ENCODE measurements around the gene MPI. TPM values are rescaled to one million over a fixed set of nuclear protein-coding genes. Genes with fewer than 3 reads are reported as not detected.

Gene MPI
- total and polyA plus RNA-seq, 2 of the 8 experiments (the other 6 are each of a cell fraction or from before 2014, with no cell fraction given) = 31.0 to 74.8 TPM

DNA sequence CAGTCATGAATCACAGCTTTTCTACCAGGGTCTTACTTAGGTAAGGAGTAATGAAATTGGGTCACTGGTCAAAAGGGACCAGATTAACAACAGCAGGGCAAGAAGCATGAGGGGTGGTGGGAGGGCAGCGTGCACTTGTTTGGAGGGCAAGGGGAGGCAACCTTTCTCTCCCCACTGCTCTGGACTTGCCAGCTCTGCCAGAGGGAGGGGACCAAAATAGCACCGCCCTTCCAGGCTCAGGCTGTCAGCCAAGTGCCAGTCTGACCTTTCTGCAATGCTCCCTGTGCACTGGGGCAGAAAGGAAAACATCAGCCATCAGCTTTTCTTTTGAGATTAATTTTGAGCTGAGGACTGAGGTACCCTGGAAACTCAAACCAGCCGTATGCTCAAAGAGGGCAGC, 42.4 kb upstream of the MPI start:
- Histone ChIP-seq H3K56ac (replicated peaks; ENCODE audit: insufficient read length, low read depth, low read length) (no peak overlapping the region), H2BK5ac (ENCODE audit: low read depth, low read length) (no peak overlapping the region), H3K4me3 (ENCODE audit: extremely low read depth in 1 of 4, insufficient read depth in 2 of 4, low read depth in 3 of 4, low read length in 4 of 4) (no peak overlapping the region), H3K27ac (ENCODE audit: low read depth, low read length) (no peak overlapping the region), H3K79me2 (ENCODE audit: control insufficient read depth in 1 of 2, insufficient read depth in 2 of 2, low read length in 2 of 2) (no peaks in the 10 kb centered on the region), H3K4me2 (ENCODE audit: insufficient read depth in 1 of 2, low read depth in 2 of 2, low read length in 2 of 2) (no peak overlapping the region), H2BK15ac (ENCODE audit: low read length) (no peak overlapping the region), H2BK12ac (ENCODE audit: low read depth, low read length) (no peak overlapping the region), H2BK20ac (ENCODE audit: low read length) (no peak overlapping the region), H3K4me1 (replicated peaks in 1 of 4; ENCODE audit: control insufficient read depth in 3 of 4, insufficient read depth in 4 of 4, low read length in 3 of 4) (peaks cover 0 to 9% (median 3%) of the 10 kb centered on the region in 4 experiments; a peak in 6 of 7 replicates), H3K23ac (ENCODE audit: insufficient read length) (no peak overlapping the region), H2AK5ac (ENCODE audit: low read depth, low read length) (no peak overlapping the region), H3K9ac (replicated peaks in 1 of 4; ENCODE audit: extremely low read depth in 1 of 4, low read depth in 3 of 4, low read length in 3 of 4) (no peak overlapping the region), H3K36me3 (ENCODE audit: control insufficient read depth in 2 of 4, insufficient read depth in 4 of 4, low read length in 3 of 4) (peaks cover 3 to 23% (median 11%) of the 10 kb centered on the region in 4 experiments; a peak in 6 of 8 replicates), H3K79me1 (ENCODE audit: low read depth, low read length) (no peaks in the 10 kb centered on the region), H4K8ac (ENCODE audit: extremely low read depth, insufficient read depth, low read length) (0 out of 2 replicates have a peak overlapping the region, but pooled peaks have one; percentile 17), H2BK120ac (replicated peaks; ENCODE audit: low read depth, low read length) (no peak overlapping the region), H3K9me3 (ENCODE audit: insufficient read depth in 2 of 2, low read depth in 1 of 2, low read length in 1 of 2) (no peaks in the 10 kb centered on the region), H4K5ac (ENCODE audit: insufficient read length, low read depth, low read length) (no peak overlapping the region), H4K20me1 (replicated peaks in 1 of 2; ENCODE audit: control insufficient read depth in 1 of 2, insufficient read depth in 2 of 2, low read length in 2 of 2) (peaks cover 0 to 4% of the 10 kb centered on the region in 2 experiments), H3K27me3 (replicated peaks in 1 of 4; ENCODE audit: control insufficient read depth in 3 of 4, extremely low read depth in 1 of 4, insufficient read depth in 3 of 4, low read length in 3 of 4) (no peaks in the 10 kb centered on the region), H3K4ac (replicated peaks; ENCODE audit: insufficient read length, low read depth, low read length) (no peak overlapping the region), H3K14ac (ENCODE audit: insufficient read length) (no peak overlapping the region), H3K23me2 (ENCODE audit: low read depth, low read length) (peaks cover 7% of the 10 kb centered on the region; the same call in 1 of the 2 replicates), H4K91ac (replicated peaks; ENCODE audit: insufficient read length, low read length) (no peak overlapping the region), H3K18ac (ENCODE audit: extremely low read depth, low read length) (no peak overlapping the region), H2AFZ (ENCODE audit: low read length) (no peak overlapping the region)
- no peak for FAIRE-seq
- POLR2A ChIA-PET (ENCODE audit: partially characterized antibody) = interaction anchor here (0.9 to 1.6 kb wide), 3 partner anchors 22 to 28 kb away, joined by 3 read pairs; no protein-coding TSS in a partner anchor
- 89% methylated on average over 3 of the region's 3 CpGs; no CpG with 5 or more reads in 1 of the 2 experiments for WGBS, 2 experiments (ENCODE audit: extremely low coverage in 1 of 2, insufficient coverage in 1 of 2, insufficient read length in 1 of 2, insufficient replicate concordance in 2 of 2, low coverage in 1 of 2, low lambda C conversion rate in 2 of 2, missing lambda C conversion rate in 1 of 2)
- no peak for DNase-seq (ENCODE audit: low read depth in 1 of 2, low spot score in 2 of 2)
- no peak for TF ChIP-seq NRF1 (IDR thresholded peaks at IDR 0.05; ENCODE audit: low read depth, low read length)
- no peak for TF ChIP-seq CBX5 (IDR thresholded peaks at IDR 0.05; ENCODE audit: low read depth, low read length)
- no peak for TF ChIP-seq SUZ12 (IDR thresholded peaks at IDR 0.05; ENCODE audit: low read length)
- TF ChIP-seq, protein P1, sequence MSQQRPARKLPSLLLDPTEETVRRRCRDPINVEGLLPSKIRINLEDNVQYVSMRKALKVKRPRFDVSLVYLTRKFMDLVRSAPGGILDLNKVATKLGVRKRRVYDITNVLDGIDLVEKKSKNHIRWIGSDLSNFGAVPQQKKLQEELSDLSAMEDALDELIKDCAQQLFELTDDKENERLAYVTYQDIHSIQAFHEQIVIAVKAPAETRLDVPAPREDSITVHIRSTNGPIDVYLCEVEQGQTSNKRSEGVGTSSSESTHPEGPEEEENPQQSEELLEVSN (IDR thresholded peaks at IDR 0.05) = no peak
- TF ChIP-seq BRCA1 (IDR thresholded peaks at IDR 0.05; ENCODE audit: low read depth, low read length) = no peak
- CTCF ChIA-PET (ENCODE audit: partially characterized antibody) = interaction anchor here (1.1 to 3.0 kb wide), 4 partner anchors 10 to 54 kb away, joined by 3 to 18 read pairs (median 4); no protein-coding TSS in a partner anchor
